GM19099 (cell line): ENCODE measurements around the gene GABRB1.

Source experiments
- POLR2A ChIP-seq: IDR thresholded peaks from 3 replicates; pipeline ENCODE4 v1.6.1; 2011; ENCODE audit warnings: low read depth; ENCODE audit not compliant: insufficient read length; ENCODE audit errors: extremely low read depth

The GABRB1 gene

DNA sequence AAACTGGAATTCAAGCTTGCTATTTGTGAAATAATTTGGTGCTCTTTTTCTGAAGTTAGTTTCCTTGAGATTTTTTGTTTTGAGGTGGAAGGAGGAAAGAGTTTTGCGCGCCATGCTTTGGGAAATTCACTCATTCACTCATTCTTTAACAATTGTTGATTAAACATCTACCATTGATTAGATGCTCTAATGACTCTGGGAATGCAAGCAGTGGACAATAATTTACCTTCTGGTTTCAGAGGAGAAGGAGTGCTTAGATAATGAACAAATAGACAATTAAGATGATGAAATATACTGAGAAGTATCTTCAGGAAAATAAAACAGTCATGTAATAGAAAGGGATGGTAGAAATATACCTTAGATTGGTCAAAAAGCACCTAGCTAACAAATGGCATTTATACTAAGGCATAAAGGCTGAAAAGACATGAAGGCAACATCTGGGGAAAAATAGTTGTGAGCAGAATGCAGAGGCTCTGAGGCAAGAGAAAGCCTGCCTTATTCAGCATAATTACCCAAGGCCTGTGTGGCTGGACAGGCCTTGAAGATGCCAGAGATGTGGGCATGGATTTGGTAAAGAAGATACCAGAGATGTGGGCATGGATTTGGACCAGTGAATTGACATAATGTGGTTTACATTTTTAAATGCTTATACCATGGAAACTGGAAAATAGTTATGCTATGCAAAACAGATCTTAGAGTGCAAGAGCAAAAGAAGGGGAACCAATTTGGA, 434.9 kb downstream of the GABRB1 start:
- TF ChIP-seq POLR2A = no peak

DNA sequence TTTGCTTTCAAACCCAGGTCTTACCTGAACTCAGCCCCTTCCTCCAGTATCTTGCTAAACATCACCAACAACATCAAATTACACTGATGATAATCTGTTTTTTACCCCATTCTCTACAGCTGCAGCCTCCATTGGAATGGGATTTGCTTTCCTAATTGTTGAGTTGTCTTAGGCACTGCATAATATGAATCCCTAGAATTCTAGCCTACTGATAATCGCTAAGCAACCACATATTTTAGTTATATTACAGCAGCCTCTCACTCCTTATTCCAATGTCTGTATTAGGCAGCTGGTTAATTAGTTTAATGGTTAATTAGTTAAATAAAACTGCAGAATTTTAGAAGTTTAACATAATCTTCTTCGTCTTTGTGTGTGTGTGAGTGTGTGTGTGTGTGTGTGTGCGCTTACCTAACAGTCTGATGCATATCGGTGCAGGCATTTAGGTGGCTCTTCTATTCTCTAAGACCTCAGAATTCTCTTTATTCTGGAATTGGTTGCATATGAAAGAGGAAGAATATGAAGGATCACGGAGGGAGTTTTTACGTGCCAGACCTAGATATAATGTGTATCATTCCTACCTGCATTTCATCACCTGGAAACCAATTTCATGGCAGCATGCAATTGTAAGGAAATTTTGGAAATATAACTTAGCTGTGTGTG, 437.5 kb downstream of the GABRB1 start:
- no peak for TF ChIP-seq POLR2A

DNA sequence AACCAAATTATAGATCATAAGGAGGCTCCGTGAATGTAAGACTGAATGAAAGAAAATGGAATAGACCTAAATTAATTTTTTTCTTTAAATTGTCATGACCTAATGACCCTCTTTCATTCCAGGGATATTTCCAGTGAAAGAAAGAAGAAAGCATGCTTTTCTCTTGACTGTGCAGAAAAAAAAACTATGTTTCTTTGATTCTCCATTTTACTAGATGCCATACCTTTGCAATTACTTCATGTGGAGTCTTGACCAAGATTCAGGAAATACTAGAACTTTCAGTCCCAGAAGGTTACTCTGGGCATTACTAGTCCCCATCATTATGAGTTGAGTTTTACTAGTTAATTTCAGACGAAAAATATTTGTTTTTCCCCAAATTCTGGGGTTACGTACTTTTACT, 438.6 kb downstream of the GABRB1 start:
- no peak for TF ChIP-seq POLR2A

DNA sequence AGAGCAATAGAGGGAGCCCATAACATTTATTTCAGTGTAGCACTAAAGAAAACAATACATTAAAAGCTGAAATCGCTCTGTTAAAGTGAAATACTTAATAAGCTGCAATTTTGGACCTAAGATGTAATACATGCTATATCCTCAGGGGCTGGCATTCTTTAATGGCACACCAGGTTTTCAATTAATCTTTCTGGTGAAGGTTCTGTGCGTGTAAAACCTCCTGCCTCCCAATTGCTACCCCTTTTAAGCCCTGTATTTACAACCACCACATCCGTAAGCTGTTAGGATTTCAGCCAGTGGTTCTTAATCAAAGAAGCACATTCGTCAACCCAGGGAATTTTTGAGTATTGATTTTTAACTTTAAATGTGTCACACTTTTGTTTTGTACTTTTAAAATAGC, 439.7 kb downstream of the GABRB1 start:
- TF ChIP-seq POLR2A = no peak

- no peak for TF ChIP-seq POLR2A
Measured at GRCh38 chr4:47471591-47471990, 440.2 kb downstream of the GABRB1 start.

DNA sequence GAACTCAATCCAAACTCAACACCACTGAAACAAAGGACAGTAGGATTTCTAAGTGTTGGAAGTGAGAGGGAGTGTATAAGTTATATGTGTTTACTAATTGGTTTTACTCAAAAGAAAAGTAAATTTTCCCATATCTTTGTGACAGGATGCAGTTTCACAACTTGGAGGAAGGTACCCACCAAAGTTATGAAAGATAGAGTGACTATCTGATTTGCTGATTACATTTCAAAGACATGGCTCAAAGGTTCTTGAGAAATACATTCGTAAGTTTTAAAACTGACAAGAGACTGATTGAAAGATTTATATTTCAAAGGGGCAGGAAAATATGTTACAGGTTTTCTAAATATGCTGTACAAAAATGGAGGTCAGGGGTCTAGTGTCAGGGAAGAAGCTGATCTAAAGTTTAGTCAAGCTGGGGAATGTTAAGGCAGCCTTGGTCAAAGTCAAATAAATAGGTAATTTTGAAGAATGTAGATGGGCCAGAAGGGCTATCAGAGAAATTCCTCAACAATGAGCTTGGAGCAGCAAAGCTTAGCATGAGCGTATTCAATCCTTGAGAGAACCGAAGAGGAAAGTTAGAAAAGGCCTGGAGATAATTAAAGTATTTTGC, 441.9 kb downstream of the GABRB1 start:
- no peak for TF ChIP-seq POLR2A

DNA sequence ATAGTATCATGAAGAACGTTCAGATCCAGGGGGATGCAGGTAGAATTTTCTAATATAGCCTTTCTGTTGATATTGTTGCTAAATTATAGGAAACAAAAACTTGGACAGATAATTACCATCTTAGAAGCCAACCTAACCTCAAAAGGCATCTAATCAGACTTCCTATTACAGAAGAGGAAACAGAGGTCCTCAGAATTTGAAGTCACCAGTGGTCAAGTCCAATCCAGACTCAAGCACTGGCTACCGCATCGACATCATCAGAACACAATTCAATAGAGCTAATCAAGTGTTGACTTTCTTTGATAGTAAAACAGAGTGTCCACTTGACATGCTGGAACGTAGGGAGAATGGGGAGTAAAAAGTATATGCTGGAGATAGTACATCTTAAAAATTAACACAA, 443.4 kb downstream of the GABRB1 start:
- TF ChIP-seq POLR2A = no peak

- TF ChIP-seq POLR2A = no peak
Measured at GRCh38 chr4:47475411-47475810, 444.0 kb downstream of the GABRB1 start.
